NCI-H774 (cell line): ENCODE data around the gene INSIG1.
A peak's percentile ranks its signal among the peaks of the same experiment; 100 is the strongest.

Experiments used
- DNase-seq: peaks from one replicate; lab custom pipeline; 2025; lab: John Stamatoyannopoulos, UW

INSIG1 gene

DNA sequence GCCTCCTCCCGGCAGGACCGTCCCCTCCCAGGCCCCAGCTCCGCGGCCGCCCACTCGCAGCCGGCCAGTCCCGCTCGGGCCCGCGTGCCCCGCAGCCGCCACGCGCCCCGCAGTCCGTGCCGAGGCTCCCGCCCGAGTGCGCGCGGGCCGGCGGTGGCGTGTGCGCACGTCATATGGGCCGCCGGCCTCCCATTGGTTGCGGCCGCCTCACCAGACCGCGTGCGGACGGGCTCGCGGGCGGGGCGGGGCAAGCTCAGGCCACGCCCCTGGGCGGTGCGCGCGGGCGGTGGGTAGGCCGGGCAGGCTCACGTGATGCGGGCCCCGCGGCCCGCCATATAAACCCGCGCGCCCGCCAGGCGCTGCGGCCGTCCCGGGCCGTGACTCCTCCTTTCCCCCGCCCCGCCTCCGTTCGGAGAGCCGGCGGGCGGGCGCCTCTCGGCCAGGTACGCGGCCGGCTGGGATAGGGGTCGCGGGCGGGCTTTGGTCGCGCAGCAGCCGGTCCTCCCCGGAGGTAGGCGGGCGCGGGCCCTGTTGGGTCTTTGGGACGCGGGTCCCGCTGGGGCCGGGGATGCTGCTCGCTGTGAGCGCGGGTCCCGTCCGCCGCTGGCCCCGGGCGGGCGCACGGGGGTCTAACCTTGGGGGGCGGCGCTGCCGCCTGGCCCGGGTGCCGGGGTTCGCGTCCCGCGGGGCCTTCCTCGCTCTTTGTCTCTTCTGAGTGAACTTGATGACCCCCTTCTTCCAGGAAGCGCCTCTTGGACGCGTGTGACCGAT lies at the start of gene INSIG1:
TSS of gene INSIG1 (plus strand) at position 362 of the 771 bp plus-strand sequence. CDS start at position 770, 408 bp downstream.
- DNase-seq, result peak; percentile 92

- DNase-seq, result no peak
Observed at GRCh38 chr7:155248366-155248756, 49.3 kb upstream of the INSIG1 start.

GRCh38 chr7:155251831-155252230 lies 45.8 kb upstream of the INSIG1 start:
- DNase-seq, result no peak

DNA sequence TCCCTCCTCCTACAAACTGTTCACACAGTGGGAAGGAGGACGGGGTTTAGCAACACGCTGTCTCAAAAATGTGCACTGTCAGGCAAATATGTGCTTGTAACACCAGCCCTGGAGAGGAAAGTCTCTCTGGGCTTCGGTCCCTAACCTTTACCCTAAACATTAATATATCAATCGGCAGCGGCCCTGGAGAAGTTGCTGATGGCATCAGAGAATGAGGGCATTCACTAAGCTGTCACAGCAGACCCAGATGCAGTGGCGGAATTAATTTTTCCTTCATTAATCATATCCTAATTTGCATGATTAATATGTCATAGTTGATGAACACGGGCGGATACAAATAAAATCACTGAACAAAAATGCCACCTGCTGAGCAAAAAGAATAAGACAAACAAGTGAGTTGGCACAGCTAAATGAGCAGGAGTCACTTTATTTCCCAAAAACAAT lies 45.2 kb upstream of the INSIG1 start:
- no peak for DNase-seq

- no peak for DNase-seq
Observed at GRCh38 chr7:155252892-155253501, 44.7 kb upstream of the INSIG1 start.

DNA sequence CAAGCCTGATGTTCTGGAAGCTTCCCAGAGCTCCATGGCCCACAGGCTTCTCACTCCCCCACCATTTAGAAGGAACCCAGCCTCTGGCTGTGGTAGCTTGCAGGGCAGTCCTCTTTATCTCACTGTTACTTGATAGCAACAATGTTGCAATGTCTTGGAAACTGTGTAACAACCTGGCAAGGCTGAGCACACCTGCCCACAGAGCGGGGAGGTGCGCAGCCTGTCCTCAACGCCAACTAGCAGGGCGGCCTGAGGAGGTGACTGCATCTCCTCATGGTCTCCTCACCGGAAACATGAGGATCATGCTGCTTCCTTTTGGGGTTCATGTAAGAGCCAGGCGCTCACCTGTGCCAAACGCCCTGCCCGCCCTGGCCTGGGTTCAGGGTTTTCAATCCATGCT lies 43.7 kb upstream of the INSIG1 start:
- DNase-seq, result no peak

- no peak for DNase-seq
Observed at GRCh38 chr7:155255071-155255470, 42.6 kb upstream of the INSIG1 start.

- no peak for DNase-seq
Observed at GRCh38 chr7:155255621-155256020, 42.1 kb upstream of the INSIG1 start.

DNA sequence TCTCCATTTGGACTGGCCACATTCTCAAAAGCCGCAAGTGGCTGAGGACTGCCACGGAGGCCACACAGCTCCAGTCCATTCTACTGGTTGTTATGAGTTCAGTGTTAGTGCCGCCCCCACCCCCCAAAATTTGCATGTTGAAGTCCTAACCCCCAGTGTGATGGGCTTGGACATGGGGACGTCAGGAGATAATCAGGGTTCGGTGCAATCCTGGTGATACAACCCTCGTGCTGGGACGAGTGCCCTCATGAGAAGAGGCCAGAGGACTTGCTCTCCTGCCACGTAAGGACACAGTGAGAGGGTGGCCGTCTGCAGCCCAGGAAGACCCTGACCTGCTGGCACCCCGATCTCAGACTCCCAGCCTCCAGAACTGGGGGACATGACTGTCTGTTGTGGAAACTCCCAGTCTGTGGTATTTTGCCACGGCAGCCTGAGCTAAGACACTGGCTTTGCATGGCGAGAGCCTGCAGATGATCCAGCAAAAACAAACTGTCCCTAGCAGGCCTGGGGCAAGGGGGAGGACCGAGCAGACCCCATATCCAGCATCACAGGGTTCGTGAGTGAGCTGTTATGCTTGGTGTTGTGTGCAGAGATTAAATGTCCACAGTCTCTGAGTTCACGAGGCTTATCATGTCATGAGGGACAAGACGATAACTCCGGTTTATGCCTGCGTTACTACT lies 41.5 kb upstream of the INSIG1 start:
- DNase-seq, result no peak

DNA sequence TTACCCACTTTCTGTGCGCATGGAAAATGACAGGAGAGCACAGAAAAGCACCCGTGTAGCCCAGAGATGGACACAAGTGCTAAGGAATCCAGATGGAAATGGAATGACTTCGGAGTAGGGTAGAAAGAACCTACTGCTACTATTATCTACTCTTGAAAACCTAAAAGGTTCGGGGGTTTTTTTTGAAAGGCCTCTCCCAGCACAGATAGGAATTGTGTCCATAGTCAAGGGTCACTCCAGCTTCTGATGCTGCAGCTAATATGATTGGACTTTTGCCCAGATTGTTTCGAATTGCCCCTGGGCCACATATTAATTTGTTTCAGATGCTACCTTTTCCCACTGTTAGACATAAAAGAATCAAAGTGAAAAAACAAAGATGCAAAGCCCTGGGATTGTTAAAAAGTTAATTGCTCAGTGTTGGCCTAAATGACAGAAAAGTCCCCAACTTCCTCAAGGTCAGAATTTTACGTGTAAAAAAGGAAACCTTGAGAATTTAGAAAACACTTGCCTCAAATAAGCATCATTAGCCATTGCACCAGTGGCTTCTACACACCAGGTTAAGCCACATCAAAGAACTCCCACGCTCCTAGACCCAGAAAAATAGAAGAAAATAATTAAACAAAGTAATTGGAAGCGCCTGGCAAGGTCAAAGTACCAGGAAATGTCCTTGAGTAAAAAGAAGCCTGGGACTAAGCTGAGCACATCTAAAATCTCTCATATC lies 40.8 kb upstream of the INSIG1 start:
- DNase-seq, result no peak

- DNase-seq, result no peak
Observed at GRCh38 chr7:155257482-155258225, 40.0 kb upstream of the INSIG1 start.

DNA sequence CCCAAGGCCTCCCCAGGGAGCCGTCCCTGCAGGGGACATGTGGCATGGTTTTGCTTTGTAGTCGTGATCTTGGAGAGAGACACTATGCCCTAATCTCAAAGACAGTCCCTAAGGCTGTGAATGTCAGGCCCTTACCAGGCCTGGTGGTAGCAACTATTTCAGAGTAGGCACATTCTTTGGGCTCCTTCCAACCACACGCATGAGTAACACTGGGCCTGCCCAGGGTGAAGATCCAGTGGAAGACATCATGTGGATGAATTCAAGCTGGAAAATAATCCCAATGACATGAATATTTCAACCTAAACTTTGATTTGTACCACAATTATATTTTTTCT lies 39.5 kb upstream of the INSIG1 start:
- DNase-seq, result no peak

DNA sequence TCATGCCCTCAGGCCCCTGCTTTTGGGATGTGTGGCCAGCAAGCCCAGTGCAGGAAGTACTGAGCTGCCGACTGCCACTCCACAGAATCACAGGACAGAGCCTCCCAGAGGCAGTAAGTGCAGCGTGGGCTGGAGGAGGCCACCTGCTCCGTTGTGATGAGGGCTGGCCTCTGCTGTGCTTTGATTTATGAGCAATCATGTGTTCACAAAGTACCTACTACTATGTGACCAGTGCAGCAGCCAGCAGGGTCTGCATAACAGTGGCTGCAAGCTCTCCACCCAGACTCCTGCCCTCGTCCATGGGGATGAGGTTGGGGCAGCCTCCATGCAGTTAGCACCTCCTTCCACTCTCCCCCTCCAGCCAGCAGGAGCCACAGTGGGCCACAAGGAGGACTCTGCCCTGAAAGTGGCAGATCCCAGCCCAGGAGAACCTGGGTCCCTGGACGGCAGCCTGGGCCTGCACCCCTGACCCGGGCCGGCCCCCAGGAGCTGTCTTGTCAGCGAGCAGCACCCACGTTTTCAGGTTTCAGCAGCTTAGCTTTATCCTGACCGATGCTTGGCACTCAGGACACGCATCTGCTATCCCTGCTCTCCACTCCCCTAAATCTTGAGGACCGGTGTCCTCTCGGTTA lies 37.7 kb upstream of the INSIG1 start:
- no peak for DNase-seq

- no peak for DNase-seq
Observed at GRCh38 chr7:155260498-155260872, 37.2 kb upstream of the INSIG1 start.

GRCh38 chr7:155261031-155261985 lies 36.4 kb upstream of the INSIG1 start:
- no peak for DNase-seq

- DNase-seq, result no peak
Observed at GRCh38 chr7:155262031-155262430, 35.6 kb upstream of the INSIG1 start.

DNA sequence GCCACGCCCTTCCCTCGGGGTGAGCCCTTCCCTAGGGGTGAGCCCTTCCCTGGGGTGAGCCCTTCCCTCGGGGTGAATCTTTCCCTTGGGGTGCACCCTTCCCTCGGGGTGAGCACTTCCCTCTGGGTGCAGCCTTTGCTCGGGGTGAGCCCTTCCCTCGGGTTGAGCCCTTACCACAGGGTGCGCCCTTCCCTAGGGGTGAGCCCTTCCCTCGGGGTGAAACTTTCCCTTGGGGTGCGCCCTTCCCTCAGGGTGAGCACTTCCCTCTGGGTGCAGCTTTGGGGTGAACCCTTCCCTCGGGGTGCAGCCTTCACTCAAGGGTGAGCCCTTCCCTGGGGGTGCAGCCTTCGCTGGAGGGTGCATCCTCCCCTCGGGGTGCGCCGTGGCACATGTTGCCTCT lies 34.6 kb upstream of the INSIG1 start:
- DNase-seq, result no peak

DNA sequence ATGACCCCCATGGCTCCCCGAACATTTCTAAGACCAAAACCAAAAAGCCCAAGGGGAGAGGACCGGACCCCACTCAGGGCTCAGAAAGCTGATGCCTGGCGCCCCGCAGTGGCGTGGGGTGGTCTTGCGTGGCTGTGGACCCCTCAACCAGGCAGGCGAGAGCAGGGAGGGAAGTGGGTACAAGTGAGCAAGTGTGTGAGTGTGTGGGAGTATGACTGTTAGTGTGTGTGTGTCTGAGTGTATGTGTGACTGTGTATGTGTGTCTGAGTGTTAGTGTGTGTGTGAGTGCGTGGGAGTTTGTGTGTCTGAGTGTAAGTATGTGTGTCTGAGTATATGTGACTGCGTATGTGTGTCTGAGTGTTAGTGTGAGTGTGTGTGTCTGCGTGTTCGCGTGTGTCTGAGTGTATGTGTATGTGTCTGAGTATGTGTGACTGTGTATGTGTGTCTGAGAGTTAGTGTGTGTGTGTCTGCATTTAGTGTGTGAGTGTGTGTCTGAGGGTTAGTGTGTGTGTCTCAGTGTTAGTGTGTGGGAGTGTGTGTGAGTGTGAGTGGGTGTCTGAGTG lies 34.0 kb upstream of the INSIG1 start:
- DNase-seq, result no peak

GRCh38 chr7:155265144-155265543 lies 32.5 kb upstream of the INSIG1 start:
- no peak for DNase-seq

- no peak for DNase-seq
Observed at GRCh38 chr7:155265961-155266360, 31.7 kb upstream of the INSIG1 start.
